Measurements from ENCODE around the gene AP2M1.

Gene AP2M1

GRCh38 chr3:184180165-184180564 is 5.5 kb downstream of the AP2M1 start:
- TF ChIP-seq ZFX (IDR thresholded peaks at IDR 0.05): no peak
- TF ChIP-seq CTCF (conservative IDR thresholded peaks at IDR 0.05): no peak
- H3K27ac ChIP-seq: no peak overlapping the region

DNA sequence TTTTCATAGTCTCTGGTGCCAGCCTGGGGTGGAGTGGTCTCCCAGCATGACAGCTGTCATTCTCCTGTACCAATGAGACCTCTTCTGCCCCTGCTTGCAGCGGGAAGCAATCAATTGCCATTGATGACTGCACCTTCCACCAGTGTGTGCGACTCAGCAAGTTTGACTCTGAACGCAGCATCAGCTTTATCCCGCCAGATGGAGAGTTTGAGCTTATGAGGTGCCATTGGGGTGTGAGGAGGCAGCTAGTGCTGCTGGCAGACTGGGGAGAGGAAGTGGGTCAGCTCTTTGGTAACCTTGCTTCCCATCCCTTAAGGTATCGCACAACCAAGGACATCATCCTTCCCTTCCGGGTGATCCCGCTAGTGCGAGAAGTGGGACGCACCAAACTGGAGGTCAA is 6.9 kb downstream of the AP2M1 start:
- TF ChIP-seq CTCF (conservative IDR thresholded peaks at IDR 0.05): no peak
- TF ChIP-seq ZFX (IDR thresholded peaks at IDR 0.05): no peak
- H3K27ac ChIP-seq: no peak overlapping the region

- H3K27ac ChIP-seq: no peak overlapping the region
- no peak for TF ChIP-seq CTCF (conservative IDR thresholded peaks at IDR 0.05)
- no peak for TF ChIP-seq ZFX (IDR thresholded peaks at IDR 0.05)
These were observed 9.0 kb downstream of the AP2M1 start for GRCh38 chr3:184183679-184184078.

DNA sequence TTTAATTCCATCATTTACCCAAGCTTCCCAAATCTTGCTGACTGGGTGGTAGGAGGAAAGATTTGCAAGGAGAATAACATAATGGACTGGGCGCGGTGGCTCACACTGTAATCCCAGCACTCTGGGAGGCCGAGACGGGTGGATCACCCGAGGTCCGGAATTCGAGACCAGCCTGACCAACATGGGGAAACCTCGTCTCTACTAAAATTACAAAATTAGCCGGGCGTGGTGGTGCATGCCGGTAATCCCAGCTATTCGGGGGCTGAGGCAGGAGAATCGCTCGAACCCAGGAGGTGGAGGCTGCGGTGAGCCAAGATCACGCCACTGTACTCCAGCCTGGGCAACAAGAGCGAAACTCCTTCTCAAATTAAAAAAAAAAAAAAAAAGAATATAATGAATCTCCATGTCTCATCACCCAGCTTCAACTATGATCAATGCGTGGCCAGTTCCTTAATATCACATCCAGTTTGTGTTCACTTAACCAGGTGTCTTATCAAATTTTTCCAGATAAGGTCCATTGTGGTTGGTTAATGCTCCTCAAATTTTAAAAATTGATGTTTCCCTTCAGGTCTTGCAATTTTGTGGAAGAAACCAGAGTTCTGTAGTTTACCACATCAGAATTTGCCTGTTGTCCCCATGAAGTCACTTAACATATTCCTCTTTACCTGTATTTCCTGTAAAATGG is 10.0 kb downstream of the AP2M1 start:
- peak overlapping the region; percentile 97; the same call in 1 of the 2 replicates for H3K27ac ChIP-seq
- TF ChIP-seq ZFX (IDR thresholded peaks at IDR 0.05) (no peak), CTCF (conservative IDR thresholded peaks at IDR 0.05) (no peak)

DNA sequence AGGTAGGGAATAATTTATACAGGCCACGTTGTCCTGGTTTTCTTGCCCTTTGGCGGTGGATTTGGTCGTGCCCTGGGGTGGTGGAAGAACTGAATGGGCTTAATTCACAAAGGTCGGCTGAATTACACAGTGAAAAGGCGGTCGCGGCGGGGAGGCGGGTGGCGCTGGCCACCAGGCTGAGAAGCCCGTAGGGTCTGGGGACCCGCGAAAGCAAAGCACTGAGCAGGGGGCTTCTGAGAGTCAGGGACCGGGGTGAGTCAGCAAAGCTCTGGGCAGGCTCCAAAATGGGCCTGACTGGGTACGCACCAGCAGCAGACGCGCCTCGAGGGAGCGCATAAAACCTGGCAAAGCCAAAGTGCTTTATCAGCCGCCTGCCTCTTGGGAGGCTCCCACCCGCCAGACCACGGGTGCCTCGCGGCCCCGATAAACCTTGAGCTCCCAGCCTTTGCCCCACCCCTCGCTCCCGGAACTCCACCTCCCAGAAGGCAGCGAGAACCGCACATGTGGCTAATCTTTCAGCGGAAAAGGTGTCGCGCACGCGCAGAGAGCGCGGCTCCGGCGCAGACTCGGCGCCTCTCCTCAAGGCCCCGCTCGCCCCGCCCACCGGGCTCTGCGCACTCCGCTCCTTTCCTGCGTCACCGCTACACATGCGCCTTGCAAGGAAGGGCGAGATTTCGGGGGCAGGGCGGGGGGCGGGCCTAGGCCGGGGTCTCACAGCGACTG is 11.0 kb downstream of the AP2M1 start:
- TF ChIP-seq CTCF (conservative IDR thresholded peaks at IDR 0.05) (no peak), ZFX (IDR thresholded peaks at IDR 0.05) (no peak)

GRCh38 chr3:184186184-184186901 is 11.7 kb downstream of the AP2M1 start, which contains the start of gene ABCF3:
Gene ABCF3, plus strand, starts transcription at chr3:184186199. Its CDS starts 9 bp downstream, at chr3:184186208.
- H3K27ac ChIP-seq: peak within 1 kb of the TSS; percentile 97
- TF ChIP-seq CTCF (conservative IDR thresholded peaks at IDR 0.05): no peak
- peak; percentile 52; the same call in 1 of the 2 replicates for TF ChIP-seq ZFX (IDR thresholded peaks at IDR 0.05)

More for the DNA sequence above, 11.0 kb downstream of the AP2M1 start:
- H3K27ac ChIP-seq: peak overlapping the region; percentile 97

DNA sequence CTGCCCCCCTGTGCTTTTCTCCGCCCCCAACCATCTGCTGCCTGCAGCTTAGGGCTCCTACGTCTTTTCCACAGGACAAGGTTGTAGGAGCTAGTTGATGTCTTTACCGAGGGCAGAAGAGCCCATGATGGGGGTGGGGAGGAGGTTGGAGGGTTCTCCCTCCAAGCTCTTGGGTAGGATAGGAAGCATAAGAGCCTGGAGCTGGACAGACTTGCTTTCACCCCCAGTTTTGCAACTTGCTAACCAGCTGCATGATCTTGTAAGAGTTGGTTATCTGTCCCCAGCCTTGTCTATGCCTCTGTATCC is 12.2 kb downstream of the AP2M1 start:
- peak overlapping the region; percentile 97 for H3K27ac ChIP-seq
- TF ChIP-seq CTCF (conservative IDR thresholded peaks at IDR 0.05) (no peak), ZFX (IDR thresholded peaks at IDR 0.05) (no peak)

Measured in C4-2B (cell line).